ENCODE measurements around the gene STK17A.

GRCh38 chr7:43572516-43573049, 10.3 kb upstream of the STK17A start:
- no peak for TF ChIP-seq CTCF (IDR thresholded peaks at IDR 0.05)
- no peak for TF ChIP-seq EZH2 (IDR thresholded peaks at IDR 0.05)
